NCI-H446 (cell line): ENCODE data around the gene CWH43.
"Not testable (repeated sequence)": the region's sequence is repeated elsewhere in the genome, so short reads cannot be mapped to it uniquely, and the experiment has no call there.

Source experiments
- DNase-seq, 2 experiments: peaks; one replicate each; lab custom pipeline; 2025; lab: John Stamatoyannopoulos, UW

Gene CWH43

DNA sequence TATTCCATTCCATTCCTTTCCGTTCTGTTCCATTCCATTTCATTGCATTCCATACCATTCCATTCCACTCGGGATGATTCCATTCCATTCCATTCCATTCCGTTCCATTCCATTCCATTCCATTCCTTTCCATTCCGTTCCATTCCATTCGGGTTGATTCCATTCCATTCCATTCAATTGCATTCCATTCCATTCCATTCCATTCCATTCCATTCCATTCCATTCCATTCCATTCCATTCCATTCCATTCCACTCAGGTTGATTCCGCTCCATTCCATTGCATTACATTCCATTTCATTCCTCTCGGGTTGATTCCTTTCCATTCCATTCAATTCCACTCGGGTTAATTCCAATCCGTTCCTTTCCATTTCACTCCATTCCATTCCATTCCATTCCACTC is 111.0 kb downstream of the CWH43 start:
- not testable (repeated sequence) for DNase-seq

DNA sequence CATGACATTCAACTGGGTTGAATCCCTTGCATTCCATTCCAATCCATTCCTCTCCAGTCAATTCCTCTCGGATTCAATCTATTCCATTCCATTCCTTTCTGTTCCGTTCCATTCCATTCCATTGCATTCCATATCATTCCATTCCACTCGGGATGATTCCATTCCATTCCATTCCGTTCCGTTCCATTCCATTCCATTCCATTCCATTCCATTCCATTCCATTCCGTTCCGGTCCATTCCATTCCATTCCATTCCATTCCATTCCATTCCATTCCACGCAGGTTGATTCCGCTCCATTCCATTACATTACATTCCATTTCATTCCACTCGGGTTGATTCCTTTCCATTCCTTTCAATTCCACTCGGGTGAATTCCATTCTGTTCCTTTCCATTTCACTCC is 111.4 kb downstream of the CWH43 start:
- DNase-seq, result not testable (repeated sequence)

DNA sequence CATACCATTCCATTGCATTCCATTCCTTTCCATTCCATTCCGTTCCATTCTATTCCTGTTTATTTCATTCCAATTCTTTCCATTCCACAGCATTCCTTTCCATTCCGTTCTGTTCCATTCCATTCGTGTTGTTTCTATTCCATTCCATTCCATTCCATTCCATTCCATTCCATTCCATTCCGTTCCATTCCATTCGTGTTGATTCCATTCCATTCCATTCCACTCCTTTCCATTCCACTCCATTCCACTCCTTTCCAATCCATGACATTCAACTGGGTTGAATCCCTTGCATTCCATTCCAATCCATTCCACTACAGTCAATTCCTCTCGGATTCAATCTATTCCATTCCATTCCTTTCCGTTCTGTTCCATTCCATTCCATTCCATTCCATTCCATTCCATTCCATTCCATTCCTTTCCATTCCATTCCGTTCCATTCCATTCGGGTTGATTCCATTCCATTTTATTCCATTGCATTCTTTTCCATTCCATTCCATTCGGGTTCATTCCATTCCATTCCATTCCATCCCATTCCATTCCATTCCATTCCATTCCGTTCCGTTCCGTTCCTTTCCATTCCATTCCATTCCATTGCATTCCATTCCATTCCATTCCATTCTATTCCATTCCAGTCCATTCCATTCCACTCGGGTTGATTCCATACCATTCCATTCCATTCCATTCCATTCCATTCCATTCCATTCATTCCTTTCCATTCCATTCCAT is 112.1 kb downstream of the CWH43 start:
- DNase-seq, result not testable (repeated sequence)

DNA sequence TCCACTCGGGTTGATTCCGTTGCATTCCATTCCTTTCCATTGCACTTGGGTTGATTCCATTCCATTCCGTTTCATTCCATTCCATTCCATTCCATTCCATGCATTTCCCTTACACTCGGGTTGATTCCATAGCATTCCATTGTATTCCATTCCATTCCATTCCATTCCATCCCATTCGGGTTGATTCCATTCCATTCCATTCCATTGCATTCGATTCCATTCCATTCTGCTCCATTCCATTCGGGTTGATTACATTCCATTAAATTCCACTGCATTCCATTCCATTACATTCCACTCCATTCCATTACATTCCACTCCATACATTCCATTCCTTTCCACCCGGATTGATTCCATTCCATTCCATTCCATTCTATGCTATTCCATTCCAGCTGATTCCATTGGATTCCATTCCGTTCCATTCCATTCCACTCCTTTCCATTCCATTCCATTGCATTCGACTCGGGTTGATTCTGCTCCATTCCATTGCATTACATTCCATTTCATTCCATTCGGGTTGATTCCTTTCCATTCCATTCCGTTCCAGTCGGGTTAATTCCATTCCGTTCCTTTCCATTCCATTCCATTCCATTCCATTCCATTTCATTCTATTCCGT is 113.9 kb downstream of the CWH43 start:
- not testable (repeated sequence) for DNase-seq

DNA sequence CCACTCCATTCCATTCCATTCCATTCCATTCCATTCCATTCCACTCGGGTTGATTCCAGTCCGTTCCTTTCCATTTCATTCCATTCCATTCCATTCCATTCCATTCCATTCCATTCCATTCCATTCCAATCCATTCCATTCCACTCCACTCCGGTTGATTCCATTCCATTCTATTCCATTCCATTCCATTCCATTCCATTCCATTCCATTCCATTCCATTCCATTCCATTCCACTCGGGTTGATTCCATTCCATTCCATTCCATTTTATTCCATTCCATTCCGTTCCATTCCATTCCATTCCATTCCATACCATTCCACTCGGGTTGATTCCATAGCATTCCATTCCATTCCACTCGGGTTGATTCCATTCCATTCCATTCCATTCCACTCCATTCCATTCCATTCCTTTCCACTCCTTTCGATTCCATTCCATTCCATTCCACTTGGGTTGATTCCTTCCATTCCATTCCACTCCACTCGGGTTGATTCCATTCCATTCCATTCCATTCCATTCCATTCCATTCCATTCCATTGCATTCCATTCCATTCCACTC is 116.3 kb downstream of the CWH43 start:
- not testable (repeated sequence) for DNase-seq

DNA sequence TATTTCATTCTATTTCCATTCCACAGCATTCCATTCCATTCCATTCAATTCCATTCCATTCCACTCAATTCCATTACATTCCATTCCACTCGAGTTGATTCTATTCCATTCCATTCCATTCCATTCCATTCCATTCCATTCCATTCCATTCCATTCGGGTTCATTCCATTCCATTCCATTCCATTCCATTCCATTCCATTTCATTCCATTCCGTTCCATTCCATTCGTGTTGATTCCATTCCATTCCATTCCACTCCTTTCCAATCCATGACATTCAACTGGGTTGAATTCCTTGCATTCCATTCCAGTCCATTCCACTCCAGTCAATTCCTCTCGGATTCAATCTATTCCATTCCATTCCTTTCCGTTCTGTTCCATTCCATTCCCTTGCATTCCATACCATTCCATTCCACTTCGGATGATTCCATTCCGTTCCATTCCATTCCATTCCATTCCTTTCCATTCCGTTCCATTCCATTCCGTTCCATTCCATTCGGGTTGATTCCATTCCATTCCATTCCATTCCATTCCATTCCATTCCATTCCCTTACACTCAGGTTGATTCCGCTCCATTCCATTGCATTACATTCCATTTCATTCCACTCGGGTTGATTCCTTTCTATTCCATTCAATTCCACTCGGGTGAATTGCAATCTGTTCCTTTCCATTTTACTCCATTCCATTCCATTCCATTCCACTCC is 117.5 kb downstream of the CWH43 start:
- not testable (repeated sequence) for DNase-seq

DNA sequence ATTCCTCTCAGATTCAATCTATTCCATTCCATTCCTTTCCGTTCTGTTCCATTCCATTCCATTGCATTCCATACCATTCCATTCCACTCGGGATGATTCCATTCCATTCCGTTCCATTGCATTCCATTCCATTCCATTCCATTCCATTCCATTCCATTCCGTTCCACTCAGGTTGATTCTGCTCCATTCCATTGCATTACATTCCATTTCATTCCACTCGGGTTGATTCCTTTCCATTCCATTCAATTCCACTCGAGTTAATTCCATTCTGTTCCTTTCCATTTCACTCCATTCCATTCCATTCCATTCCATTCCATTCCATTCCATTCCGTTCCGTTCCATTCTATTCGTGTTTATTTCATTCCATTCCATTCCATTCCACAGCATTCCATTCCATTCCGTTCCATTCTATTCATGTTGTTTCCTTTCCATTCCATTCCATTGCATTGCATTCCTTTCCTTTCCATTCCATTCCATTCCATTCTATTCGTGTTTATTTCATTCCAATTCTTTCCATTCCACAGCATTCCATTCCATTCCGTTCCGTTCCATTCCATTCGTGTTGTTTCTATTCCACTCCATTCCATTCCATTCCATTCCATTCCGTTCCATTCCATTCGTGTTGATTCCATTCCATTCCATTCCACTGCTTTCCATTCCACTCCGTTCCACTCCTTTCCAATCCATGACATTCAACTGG is 118.3 kb downstream of the CWH43 start:
- DNase-seq, result not testable (repeated sequence)

DNA sequence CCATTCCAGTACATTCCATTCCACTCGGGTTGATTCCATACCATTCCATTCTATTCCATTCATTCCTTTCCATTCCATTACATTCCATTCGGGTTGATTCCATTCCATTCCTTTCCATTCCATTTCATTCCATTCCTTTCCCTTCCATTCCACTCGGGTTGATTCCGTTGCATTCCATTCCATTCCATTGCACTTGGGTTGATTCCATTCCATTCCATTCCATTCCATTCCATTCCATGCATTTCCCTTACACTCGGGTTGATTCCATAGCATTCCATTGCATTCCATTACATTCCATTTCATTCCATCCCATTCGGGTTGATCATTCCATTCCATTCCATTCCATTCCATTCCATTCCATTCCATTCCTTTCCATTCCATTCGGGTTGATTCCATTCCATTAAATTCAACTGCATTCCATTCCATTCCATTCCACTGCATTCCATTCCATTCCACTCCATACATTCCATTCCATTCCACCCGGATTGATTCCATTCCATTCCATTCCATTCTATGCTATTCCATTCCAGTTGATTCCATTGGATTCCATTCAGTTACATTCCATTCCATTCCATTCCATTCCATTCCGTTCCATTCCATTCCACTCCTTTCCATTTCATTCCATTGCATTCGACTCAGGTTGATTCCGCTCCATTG is 119.3 kb downstream of the CWH43 start:
- DNase-seq, result not testable (repeated sequence)

DNA sequence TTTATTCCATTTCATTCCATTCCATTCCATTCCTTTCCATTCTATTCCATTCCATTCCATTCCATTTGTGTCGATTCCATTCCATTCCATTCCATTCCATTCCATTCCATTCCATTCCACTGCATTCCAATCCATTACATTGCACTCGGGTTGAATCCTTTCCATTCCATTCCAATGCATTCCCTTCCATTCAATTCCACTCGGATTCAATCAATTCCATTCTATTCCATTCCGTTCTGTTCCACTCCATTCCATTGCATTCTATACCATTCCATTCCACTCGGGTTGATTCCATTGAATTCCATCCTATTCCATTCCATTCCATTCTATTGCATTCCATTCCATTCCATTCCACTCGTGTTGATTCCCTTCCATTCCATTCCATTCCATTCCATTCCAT is 121.2 kb downstream of the CWH43 start:
- DNase-seq, result not testable (repeated sequence)

DNA sequence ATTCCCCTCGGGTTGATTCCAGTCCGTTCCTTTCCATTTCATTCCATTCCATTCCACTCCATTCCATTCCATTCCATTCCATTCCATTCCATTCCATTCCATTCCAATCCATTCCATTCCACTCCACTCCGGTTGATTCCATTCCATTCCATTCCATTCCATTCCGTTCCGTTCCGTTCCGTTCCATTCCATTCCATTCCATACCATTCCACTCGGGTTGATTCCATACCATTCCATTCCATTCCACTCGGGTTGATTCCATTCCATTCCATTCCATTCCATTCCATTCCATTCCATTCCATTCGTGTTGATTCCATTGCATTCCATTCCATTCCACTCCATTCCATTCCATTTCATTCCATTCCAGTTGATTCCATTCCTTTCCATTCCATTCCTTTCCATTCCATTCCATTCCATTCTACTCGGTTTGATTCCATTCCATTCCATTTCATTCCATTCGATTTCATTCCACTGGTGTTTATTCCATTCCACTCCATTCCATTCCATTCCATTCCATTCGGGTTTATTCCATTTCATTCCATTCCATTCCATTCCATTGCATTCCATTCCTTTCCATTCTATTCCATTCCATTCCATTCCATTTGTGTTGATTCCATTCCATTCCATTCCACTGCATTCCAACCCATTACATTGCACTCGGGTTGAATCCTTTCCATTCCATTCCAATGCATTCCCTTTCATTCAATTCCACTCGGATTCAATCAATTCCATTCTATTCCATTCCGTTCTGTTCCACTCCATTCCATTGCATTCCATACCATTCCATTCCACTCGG is 122.3 kb downstream of the CWH43 start:
- DNase-seq, result not testable (repeated sequence)

DNA sequence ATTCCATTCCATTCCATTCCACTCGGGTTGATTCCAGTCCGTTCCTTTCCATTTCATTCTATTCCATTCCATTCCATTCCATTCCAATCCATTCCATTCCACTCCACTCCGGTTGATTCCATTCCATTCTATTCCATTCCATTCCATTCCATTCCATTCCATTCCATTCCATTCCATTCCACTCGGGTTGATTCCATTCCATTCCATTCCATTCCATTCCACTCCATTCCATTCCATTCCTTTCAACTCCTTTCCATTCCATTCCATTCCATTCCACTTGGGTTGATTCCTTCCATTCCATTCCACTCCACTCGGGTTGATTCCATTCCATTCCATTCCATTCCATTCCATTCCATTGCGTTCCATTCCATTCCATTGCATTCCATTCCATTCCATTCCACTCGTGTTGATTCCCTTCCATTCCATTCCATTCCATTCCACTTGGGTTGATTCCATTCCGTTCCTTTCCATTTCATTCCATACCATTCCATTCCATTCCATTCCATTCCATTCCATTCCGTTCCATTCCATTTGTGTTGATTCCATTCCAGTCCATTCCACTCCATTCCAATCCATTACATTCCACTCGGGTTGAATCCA is 123.6 kb downstream of the CWH43 start:
- not testable (repeated sequence) for DNase-seq

DNA sequence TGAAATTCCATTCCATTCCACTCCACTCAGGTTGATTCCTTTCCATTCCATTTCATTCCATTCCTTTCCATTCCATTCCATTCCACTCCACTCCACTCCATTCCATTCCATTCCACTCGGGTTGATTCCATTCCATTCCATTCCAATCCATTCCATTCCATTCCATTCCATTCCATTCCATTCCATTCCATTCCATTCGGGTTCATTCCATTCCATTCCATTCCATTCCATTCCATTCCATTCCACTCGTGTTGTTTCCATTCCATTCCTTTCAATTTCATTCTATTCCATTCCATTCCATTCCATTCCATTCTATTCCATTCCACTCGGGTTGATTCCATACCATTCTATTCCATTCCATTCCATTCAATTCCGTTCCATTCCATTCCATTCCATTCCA is 124.5 kb downstream of the CWH43 start:
- not testable (repeated sequence) for DNase-seq
